Adrenal gland (tissue), 12 donors: ENCODE results near the gene LGALS4. TPM values are rescaled to one million over a fixed set of nuclear protein-coding genes. Genes with fewer than 3 reads are reported as not detected.

Experiments used
- DNase-seq, 7 donors: peaks; one replicate each; pipeline ENCODE4 v3.0.0-alpha.2; 2019 to 2020
- H3K27ac ChIP-seq, 5 donors: fragments of 200-600 bp; sonication (generic) in 4 of 5; 1 replicate in 3 of 5; 2 replicates in 2 of 5; pipeline versions ENCODE4 v1.5.1 to v1.8.0; 2016 to 2020; ENCODE audit warnings: mild to moderate bottlenecking in 1 of 5
- H3K27me3 ChIP-seq: fragments of 200-600 bp; 2 replicates; pipeline ENCODE4 v1.8.0; 2021
- H3K36me3 ChIP-seq, 2 donors: fragments of 200-600 bp; replicated peaks in 1 of 2; 1 replicate in 1 of 2; 2 replicates in 1 of 2; pipeline versions ENCODE4 v1.5.1 to v1.8.0; 2018 to 2022
- H3K4me1 ChIP-seq, 2 donors: fragments of 200-600 bp; replicated peaks in 1 of 2; 1 replicate in 1 of 2; 2 replicates in 1 of 2; pipeline versions ENCODE4 v1.5.1 to v1.8.0; 2018 to 2021
- H3K4me3 ChIP-seq, 4 donors: fragments of 200-600 bp; sonication (generic) in 3 of 4; one replicate each; pipeline ENCODE4 v1.5.1; 2016 to 2018
- H3K9me3 ChIP-seq, 3 donors: fragments of 200-600 bp; sonication (generic) in 1 of 3; replicated peaks in 1 of 3; 1 replicate in 2 of 3; 2 replicates in 1 of 3; pipeline versions ENCODE4 v1.5.1 to v1.8.0; 2016 to 2021
- POLR2A ChIP-seq, 2 donors: fragments of 450-650 bp; IDR thresholded peaks; one replicate each; pipeline ENCODE4 v1.6.1; 2017; ENCODE audit warnings: antibody characterized with exemption in 2 of 2, mild to moderate bottlenecking in 2 of 2, moderate library complexity in 1 of 2
- WGBS, 4 donors: extraction: QIAGEN DNeasy Blood & Tissue Kit in 2 of 4; methylation state at CpG; one replicate each; pipeline versions ENCODE4 v1.1.5 to v1.1.7; 2013 to 2017; 5-methylcytosine and 5-hydroxymethylcytosine counted together
- intact Hi-C, 2 donors: fragments of 100-400 bp; cut with DNase I; formaldehyde crosslinking; loops; one replicate each; pipeline versions ENCODE4 v1.14.1 to v1.15.0; 2022 to 2023
- polyA plus RNA-seq, 3 donors: library from polyadenylated mRNA; stranded (reverse); fragments of 200-250 nt in 2 of 3; fragments of 350-450 nt in 1 of 3; fragmentation: Illumina TruSeq in 1 of 3; extraction: RNeasy Lipid Tissue Mini Kit (QIAGEN cat#74804) in 1 of 3; gene quantifications; one replicate each; pipeline ENCODE4 v1.2.3, GENCODE V29; 2013 to 2014
- total RNA-seq, 9 donors: library from RNA; depleted of rRNA in 4 of 9; stranded (reverse); fragments of >200 nt in 4 of 9; fragments of 120-200 nt in 1 of 9; fragmentation: NEBNext Ultra II Directional in 1 of 9; extraction: Animal tissue kit (Norgen Biotek cat#: 25700) in 1 of 9; gene quantifications; one replicate each; pipeline versions ENCODE4 v1.1.0 to v1.2.4, GENCODE V29; 2013 to 2023
- TF ChIP-seq, protein P1 (sequence below), 6 experiments: fragments of 450-650 bp in 4 of 6; fragments of 200-600 bp in 2 of 6; sonication (generic) in 1 of 6; IDR thresholded peaks; 1 replicate in 5 of 6; 2 replicates in 1 of 6; pipeline versions ENCODE4 v1.5.1 to v1.8.0; 2016 to 2021; ENCODE audit warnings: antibody characterized with exemption in 6 of 6, mild to moderate bottlenecking in 2 of 6, moderate library complexity in 1 of 6
- donor health status: healthy with polysubstance abuse.
- donor health status: Bipolar disorder and iron deficiency.
- donor health status: DM: yes; HTN: yes; CAD: no.
- donor health status: DM: no; HTN: no; CAD: no.
- donor health status: DM: no; HTN: no; CAD: no.
- donor health status: DM: yes; HTN: yes; CAD: no.

The LGALS4 gene
- total and polyA plus RNA-seq, 12 donors = 0.30 to 4.5 (median 1.5) TPM; not detected in 5

- intact Hi-C loops = no loop called here
- Histone ChIP-seq H3K36me3 (no peaks in the 10 kb centered on the region), H3K4me1 (peaks cover 15 to 20% of the 10 kb centered on the region in 2 donors), H3K27me3 (no peaks in the 10 kb centered on the region), H3K4me3 (no peak overlapping the region), H3K9me3 (no peaks in the 10 kb centered on the region), H3K27ac (peak overlapping the region in 1 of 5 donors; percentile 100)
- DNase-seq = no peak
- TF ChIP-seq POLR2A (IDR thresholded peaks at IDR 0.05) = no peak
- TF ChIP-seq, protein P1, sequence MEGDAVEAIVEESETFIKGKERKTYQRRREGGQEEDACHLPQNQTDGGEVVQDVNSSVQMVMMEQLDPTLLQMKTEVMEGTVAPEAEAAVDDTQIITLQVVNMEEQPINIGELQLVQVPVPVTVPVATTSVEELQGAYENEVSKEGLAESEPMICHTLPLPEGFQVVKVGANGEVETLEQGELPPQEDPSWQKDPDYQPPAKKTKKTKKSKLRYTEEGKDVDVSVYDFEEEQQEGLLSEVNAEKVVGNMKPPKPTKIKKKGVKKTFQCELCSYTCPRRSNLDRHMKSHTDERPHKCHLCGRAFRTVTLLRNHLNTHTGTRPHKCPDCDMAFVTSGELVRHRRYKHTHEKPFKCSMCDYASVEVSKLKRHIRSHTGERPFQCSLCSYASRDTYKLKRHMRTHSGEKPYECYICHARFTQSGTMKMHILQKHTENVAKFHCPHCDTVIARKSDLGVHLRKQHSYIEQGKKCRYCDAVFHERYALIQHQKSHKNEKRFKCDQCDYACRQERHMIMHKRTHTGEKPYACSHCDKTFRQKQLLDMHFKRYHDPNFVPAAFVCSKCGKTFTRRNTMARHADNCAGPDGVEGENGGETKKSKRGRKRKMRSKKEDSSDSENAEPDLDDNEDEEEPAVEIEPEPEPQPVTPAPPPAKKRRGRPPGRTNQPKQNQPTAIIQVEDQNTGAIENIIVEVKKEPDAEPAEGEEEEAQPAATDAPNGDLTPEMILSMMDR (IDR thresholded peaks at IDR 0.05) = no peak
- 88 to 91% (median 89%) methylated on average over 15 to 17 of the region's 17 CpGs for WGBS, 4 donors
Observed at GRCh38 chr19:38853214-38853613, 40.5 kb upstream of the LGALS4 start.

- Histone ChIP-seq H3K36me3 (peaks cover 0 to under 1% of the 10 kb centered on the region in 2 donors), H3K27ac (peak overlapping the region; percentile 89 to 100 (median 97)), H3K9me3 (no peaks in the 10 kb centered on the region), H3K27me3 (no peaks in the 10 kb centered on the region), H3K4me1 (peaks cover 23 to 28% of the 10 kb centered on the region in 2 donors), H3K4me3 (peak overlapping the region; percentile 11 to 98 (median 67))
- DNase-seq = peak; percentile 64 to 79 (median 73)
- intact Hi-C loops = no loop called here
- peak in 1 of 2 donors; percentile 36 for TF ChIP-seq POLR2A (IDR thresholded peaks at IDR 0.05)
- TF ChIP-seq, protein P1 (IDR thresholded peaks at IDR 0.05) = no peak
- WGBS, 4 donors = 0 to 1% (median 1%) methylated on average over 27 to 52 of the region's 52 CpGs
Observed at GRCh38 chr19:38852231-38853044, 39.7 kb upstream of the LGALS4 start.

DNA sequence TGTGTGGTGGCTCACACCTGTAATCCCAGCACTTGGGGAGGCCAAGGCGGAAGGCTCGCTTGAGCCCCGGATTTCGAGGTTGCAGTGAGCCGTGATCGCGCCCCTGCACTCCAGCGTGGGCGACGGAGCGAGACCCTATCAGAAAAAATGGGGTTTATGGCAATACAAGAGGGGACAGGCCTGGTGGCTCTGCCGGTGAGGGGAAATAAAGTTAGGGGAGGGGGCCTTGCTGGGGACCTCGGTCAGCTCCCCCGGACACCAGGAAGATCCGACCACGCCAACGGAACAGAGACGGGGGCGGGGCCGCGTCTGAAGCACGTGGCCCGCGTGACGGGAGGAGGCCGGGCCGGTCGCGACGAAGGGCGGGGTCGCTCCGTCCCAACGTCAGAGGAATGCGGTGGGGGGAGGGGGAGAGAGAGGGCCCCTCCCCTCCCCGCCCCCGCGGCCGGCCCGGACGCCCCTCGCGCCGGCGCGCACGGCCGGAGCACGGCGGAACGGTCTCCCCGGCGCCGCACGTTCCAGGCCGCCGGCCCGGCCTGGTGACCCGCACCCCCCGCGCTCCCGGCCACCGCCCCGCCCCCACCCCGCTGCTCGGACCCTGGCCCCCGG lies 39.0 kb upstream of the LGALS4 start:
- intact Hi-C loops = no loop called here

More for the DNA sequence above, 39.0 kb upstream of the LGALS4 start:
- H3K27ac ChIP-seq = peak overlapping the region; percentile 95 to 100 (median 98)
- no peaks in the 10 kb centered on the region for H3K27me3 ChIP-seq
- TF ChIP-seq, protein P1 (IDR thresholded peaks at IDR 0.05) = no peak
- TF ChIP-seq POLR2A (IDR thresholded peaks at IDR 0.05) = peak; percentile 43 to 85
- peak overlapping the region; percentile 17 to 98 (median 67) for H3K4me3 ChIP-seq
- peaks cover 0 to 7% of the 10 kb centered on the region in 2 donors for H3K36me3 ChIP-seq
- WGBS, 4 donors = 0 to 2% (median 1%) methylated on average over 27 to 65 of the region's 67 CpGs
- H3K4me1 ChIP-seq = peaks cover 24 to 35% of the 10 kb centered on the region in 2 donors
- peak; percentile 93 to 96 (median 96) for DNase-seq
- no peaks in the 10 kb centered on the region for H3K9me3 ChIP-seq
